Measurements from ENCODE around the gene ALOXE3.

The ALOXE3 gene

DNA sequence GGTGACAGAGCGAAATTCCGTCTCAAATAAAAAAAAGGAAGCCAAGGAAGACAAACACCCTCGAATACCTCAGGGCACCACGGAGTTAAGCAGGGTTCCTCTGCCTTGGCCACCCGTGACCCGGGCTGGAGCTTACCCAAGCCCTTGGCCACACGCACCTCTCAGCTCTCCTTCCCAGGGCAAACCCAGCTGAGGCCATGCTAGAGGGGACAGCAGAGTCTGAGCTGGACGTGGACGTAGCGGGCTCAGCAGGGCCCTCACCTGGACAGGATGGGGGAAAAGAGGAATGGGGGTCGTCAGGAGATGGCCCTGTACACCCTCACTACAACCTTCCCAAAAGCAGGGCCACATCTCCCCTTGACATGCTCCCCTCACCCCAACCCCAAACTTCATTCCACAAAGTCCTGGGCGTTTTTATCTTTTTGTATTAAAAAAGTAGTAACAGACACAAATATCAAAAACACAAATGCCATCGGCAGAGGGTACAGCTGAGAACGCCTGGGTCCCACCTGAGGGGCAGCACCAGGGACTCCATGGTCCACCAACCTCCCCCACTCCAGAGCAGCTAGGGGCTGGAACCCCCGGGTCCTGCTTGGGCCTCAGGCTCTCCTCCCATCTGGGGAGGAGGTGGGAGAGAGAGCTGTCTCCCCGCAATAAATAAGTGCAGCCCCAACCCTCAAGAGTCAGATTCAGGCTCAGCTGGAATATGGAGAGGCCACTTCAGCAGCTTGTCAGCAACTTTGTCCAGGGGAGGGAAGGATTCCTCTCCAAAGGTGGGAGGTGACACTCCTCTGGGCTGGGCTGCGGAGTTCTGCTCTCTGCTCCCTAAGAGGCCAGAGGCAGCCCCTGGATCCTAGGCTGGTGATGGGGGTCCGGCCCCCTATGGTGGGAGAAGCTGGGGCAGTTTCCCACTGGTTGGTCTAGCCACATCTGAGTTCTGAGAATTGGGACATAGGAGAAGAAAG, 22.0 kb upstream of the ALOXE3 start:
- Histone ChIP-seq H3K36me3 (ENCODE audit: insufficient read depth, low read length) (peaks cover 49% of the 10 kb centered on the region), H3K9ac (ENCODE audit: low read depth, low read length) (peak overlapping the region; percentile 66; the same call in 1 of the 2 replicates), H3K4me1 (ENCODE audit: insufficient read depth, low read length) (peaks cover 29% of the 10 kb centered on the region), H3K79me2 (ENCODE audit: insufficient read depth, low read length) (no peaks in the 10 kb centered on the region), H2AFZ (ENCODE audit: low read depth, low read length) (no peak overlapping the region), H3K27me3 (ENCODE audit: insufficient read depth, low read length, poor library complexity) (no peaks in the 10 kb centered on the region), H3K4me3 (ENCODE audit: low read depth in 1 of 2, low read length in 2 of 2) (no peak overlapping the region), H3K27ac (ENCODE audit: low read length) (peak overlapping the region; percentile 36; the same call in 1 of the 2 replicates), H4K20me1 (ENCODE audit: insufficient read depth, low read length) (no peaks in the 10 kb centered on the region), H3K9me3 (ENCODE audit: insufficient read depth, low read length, severe bottlenecking) (no peaks in the 10 kb centered on the region), H3K4me2 (ENCODE audit: insufficient read depth, low read length) (peak overlapping the region; percentile 83)
- TF ChIP-seq, protein P1, sequence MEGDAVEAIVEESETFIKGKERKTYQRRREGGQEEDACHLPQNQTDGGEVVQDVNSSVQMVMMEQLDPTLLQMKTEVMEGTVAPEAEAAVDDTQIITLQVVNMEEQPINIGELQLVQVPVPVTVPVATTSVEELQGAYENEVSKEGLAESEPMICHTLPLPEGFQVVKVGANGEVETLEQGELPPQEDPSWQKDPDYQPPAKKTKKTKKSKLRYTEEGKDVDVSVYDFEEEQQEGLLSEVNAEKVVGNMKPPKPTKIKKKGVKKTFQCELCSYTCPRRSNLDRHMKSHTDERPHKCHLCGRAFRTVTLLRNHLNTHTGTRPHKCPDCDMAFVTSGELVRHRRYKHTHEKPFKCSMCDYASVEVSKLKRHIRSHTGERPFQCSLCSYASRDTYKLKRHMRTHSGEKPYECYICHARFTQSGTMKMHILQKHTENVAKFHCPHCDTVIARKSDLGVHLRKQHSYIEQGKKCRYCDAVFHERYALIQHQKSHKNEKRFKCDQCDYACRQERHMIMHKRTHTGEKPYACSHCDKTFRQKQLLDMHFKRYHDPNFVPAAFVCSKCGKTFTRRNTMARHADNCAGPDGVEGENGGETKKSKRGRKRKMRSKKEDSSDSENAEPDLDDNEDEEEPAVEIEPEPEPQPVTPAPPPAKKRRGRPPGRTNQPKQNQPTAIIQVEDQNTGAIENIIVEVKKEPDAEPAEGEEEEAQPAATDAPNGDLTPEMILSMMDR (IDR thresholded peaks at IDR 0.05; ENCODE audit: borderline replicate concordance, extremely low read depth, low read length, poor library complexity, severe bottlenecking), result no peak
- no peak for ATAC-seq (ENCODE audit: insufficient read depth, low read depth)
- DNase-seq, result no peak

DNA sequence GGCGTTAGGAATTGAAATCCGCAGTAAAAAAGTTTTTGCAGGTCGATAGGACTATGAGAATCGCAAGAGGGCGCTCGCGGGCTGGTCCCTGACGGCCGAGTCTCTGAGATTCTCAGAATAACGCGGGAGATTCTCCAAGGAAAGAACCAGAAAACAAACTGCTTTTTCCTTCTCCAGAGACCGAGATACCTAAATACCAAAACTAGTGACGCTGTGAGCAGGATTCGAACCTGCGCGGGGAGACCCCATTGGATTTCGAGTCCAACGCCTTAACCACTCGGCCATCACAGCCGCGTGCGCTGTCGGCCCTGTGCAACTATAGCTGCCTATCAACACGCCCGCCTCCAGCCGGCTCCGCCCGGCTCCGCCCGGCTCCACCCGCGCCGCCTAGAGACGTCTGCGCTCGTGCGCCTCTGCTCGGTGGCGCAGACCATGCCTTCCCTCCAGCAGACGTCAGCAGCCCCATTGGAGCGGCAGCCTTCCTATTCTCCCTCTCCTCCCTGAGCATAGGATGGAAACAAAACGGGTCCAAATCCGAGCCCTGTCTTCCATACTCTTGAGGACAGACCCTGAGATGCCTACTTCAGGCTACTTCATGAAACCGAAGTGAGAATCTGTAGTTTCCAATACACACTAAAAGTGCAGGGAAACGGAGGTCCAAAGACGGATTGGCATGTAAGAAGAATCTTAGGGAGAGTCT, 20.5 kb upstream of the ALOXE3 start:
- ATAC-seq (ENCODE audit: insufficient read depth, low read depth), result peak; percentile 95
- H2AFZ ChIP-seq (ENCODE audit: low read depth, low read length), result peak overlapping the region; percentile 90

DNA sequence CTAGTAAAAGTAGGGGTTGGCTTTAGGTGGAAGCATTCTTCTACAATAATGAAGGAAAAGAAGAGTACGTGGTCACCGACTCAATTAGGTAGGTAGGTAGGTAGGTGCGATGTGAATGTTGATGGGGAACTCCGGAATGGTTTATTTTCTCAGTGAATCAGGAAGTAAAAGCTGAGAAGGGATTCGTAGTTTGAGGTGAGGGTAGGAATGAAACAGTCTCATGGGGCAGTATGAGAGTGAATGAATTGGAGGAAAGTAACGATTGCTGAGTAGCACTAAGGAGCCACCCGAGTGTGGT, 20.0 kb upstream of the ALOXE3 start:
- TF ChIP-seq, protein P1 (IDR thresholded peaks at IDR 0.05; ENCODE audit: borderline replicate concordance, extremely low read depth, low read length, poor library complexity, severe bottlenecking), result no peak
- no peak for TF ChIP-seq EZH2 (IDR thresholded peaks at IDR 0.05; ENCODE audit: borderline replicate concordance, low read depth, low read length, severe bottlenecking)
- Histone ChIP-seq H3K9me3 (ENCODE audit: insufficient read depth, low read length, severe bottlenecking) (no peaks in the 10 kb centered on the region), H3K9ac (ENCODE audit: low read depth, low read length) (peak overlapping the region; percentile 66), H3K4me1 (ENCODE audit: insufficient read depth, low read length) (peaks cover 29% of the 10 kb centered on the region), H3K4me2 (ENCODE audit: insufficient read depth, low read length) (peak overlapping the region; percentile 83), H4K20me1 (ENCODE audit: insufficient read depth, low read length) (no peaks in the 10 kb centered on the region), H2AFZ (ENCODE audit: low read depth, low read length) (peak overlapping the region; percentile 78), H3K27me3 (ENCODE audit: insufficient read depth, low read length, poor library complexity) (no peaks in the 10 kb centered on the region), H3K4me3 (ENCODE audit: low read depth in 1 of 2, low read length in 2 of 2) (peak overlapping the region; percentile 19 to 68; a peak in 3 of 4 replicates), H3K36me3 (ENCODE audit: insufficient read depth, low read length) (peaks cover 30% of the 10 kb centered on the region), H3K27ac (ENCODE audit: low read length) (peak overlapping the region; percentile 93), H3K79me2 (ENCODE audit: insufficient read depth, low read length) (no peaks in the 10 kb centered on the region)
- no peak for ATAC-seq (ENCODE audit: insufficient read depth, low read depth)
- DNase-seq, result no peak

More for the DNA sequence above, 20.5 kb upstream of the ALOXE3 start:
- no peaks in the 10 kb centered on the region for H3K79me2 ChIP-seq (ENCODE audit: insufficient read depth, low read length)
- H3K4me1 ChIP-seq (ENCODE audit: insufficient read depth, low read length), result peaks cover 29% of the 10 kb centered on the region
- no peaks in the 10 kb centered on the region for H3K27me3 ChIP-seq (ENCODE audit: insufficient read depth, low read length, poor library complexity)
- H3K36me3 ChIP-seq (ENCODE audit: insufficient read depth, low read length), result peaks cover 35% of the 10 kb centered on the region
- H3K9ac ChIP-seq (ENCODE audit: low read depth, low read length), result peak overlapping the region; percentile 66
- H4K20me1 ChIP-seq (ENCODE audit: insufficient read depth, low read length), result no peaks in the 10 kb centered on the region
- TF ChIP-seq EZH2 (IDR thresholded peaks at IDR 0.05; ENCODE audit: borderline replicate concordance, low read depth, low read length, severe bottlenecking), result no peak
- TF ChIP-seq, protein P1 (IDR thresholded peaks at IDR 0.05; ENCODE audit: borderline replicate concordance, extremely low read depth, low read length, poor library complexity, severe bottlenecking), result peak; percentile 86
- DNase-seq, result peak; percentile 97
- H3K4me3 ChIP-seq (ENCODE audit: low read depth in 1 of 2, low read length in 2 of 2), result peak overlapping the region; percentile 35 to 68
- H3K9me3 ChIP-seq (ENCODE audit: insufficient read depth, low read length, severe bottlenecking), result no peaks in the 10 kb centered on the region
- H3K4me2 ChIP-seq (ENCODE audit: insufficient read depth, low read length), result peak overlapping the region; percentile 83
- H3K27ac ChIP-seq (ENCODE audit: low read length), result peak overlapping the region; percentile 93

Data from DND-41 (cell line).